ENCODE data around the gene CATSPERB. TPM values are rescaled to one million over a fixed set of nuclear protein-coding genes. Genes with fewer than 3 reads are reported as not detected.
"Not testable (repeated sequence)": the region's sequence is repeated elsewhere in the genome, so short reads cannot be mapped to it uniquely, and the experiment has no call there.

Gene CATSPERB
- total RNA-seq, 5 donors from 2014 or later (not counting 1 experiment from before 2014, with no cell fraction given): 2.5 to 6.2 (median 4.0) TPM

DNA sequence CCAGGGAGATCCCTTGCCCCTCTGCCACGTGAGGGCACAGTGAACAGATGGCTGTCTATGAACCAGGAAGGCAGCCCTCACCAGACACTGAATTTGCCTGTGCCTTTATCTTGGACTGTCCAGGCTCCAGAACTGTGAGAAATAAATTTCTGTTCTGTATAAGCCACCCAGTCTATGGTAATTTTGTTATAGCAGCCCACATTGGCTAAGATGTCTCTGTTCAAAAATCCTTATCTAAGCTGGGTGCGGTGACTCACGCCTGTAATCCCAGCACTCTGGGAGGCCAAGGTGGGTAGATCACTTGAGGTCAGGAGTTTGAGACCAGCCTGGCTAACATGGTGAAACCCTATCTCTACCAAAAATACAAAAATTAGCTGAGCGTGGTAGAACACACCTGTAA, 44.5 kb downstream of the CATSPERB start:
- DNase-seq; H3K36me3 ChIP-seq (ENCODE audit: control insufficient read depth in 2 of 2, extremely low read depth in 1 of 2, insufficient read depth in 1 of 2, low read length in 1 of 2); H3K4me1 Mint-ChIP-seq; H3K27me3 Mint-ChIP-seq; H3K27ac Mint-ChIP-seq; H3K27me3 ChIP-seq (replicated peaks in 1 of 2; ENCODE audit: control insufficient read depth in 2 of 2, extremely low read depth in 1 of 2, insufficient read depth in 2 of 2, low read length in 1 of 2); CTCF ChIA-PET; ATAC-seq (replicated peaks in 1 of 4); H3K9me3 Mint-ChIP-seq; H3K4me3 ChIP-seq (ENCODE audit: control insufficient read depth in 1 of 2, extremely low read depth in 1 of 2, low read length in 1 of 2); H3K4me1 ChIP-seq (ENCODE audit: control insufficient read depth in 1 of 2, extremely low read depth in 1 of 2, insufficient read depth in 2 of 2, low read length in 2 of 2); H3K9me3 ChIP-seq; H3K27ac ChIP-seq (ENCODE audit: low read length); H3K4me3 Mint-ChIP-seq; POLR2A ChIA-PET: not testable (repeated sequence)
- 57% methylated on average over 1 of the region's 4 CpGs for WGBS (ENCODE audit: insufficient coverage)
- H3K36me3 Mint-ChIP-seq: peaks cover 12% of the 10 kb centered on the region

- POLR2A ChIA-PET: no interaction called here
- no peak overlapping the region for H3K27ac ChIP-seq (ENCODE audit: low read length)
- peaks cover 0 to 6% (median 0%) of the 10 kb centered on the region in 3 donors for H3K4me1 Mint-ChIP-seq
- H3K27ac Mint-ChIP-seq: no peak overlapping the region
- H3K36me3 Mint-ChIP-seq: peaks cover 3% of the 10 kb centered on the region
- H3K9me3 Mint-ChIP-seq: peaks cover 3 to 4% (median 3%) of the 10 kb centered on the region in 3 donors
- H3K36me3 ChIP-seq (ENCODE audit: control insufficient read depth in 2 of 2, extremely low read depth in 1 of 2, insufficient read depth in 1 of 2, low read length in 1 of 2): no peaks in the 10 kb centered on the region
- H3K4me3 ChIP-seq (ENCODE audit: control insufficient read depth in 1 of 2, extremely low read depth in 1 of 2, low read length in 1 of 2): no peak overlapping the region
- no peaks in the 10 kb centered on the region for H3K27me3 ChIP-seq (replicated peaks in 1 of 2; ENCODE audit: control insufficient read depth in 2 of 2, extremely low read depth in 1 of 2, insufficient read depth in 2 of 2, low read length in 1 of 2)
- no peaks in the 10 kb centered on the region for H3K4me1 ChIP-seq (ENCODE audit: control insufficient read depth in 1 of 2, extremely low read depth in 1 of 2, insufficient read depth in 2 of 2, low read length in 2 of 2)
- H3K4me3 Mint-ChIP-seq: no peak overlapping the region
- no peak for DNase-seq
- no peaks in the 10 kb centered on the region for H3K27me3 Mint-ChIP-seq
- ATAC-seq (replicated peaks in 1 of 4): no peak
- H3K9me3 ChIP-seq: no peaks in the 10 kb centered on the region
- CTCF ChIA-PET: no interaction called here
- WGBS (ENCODE audit: insufficient coverage): 40% methylated on average over 1 of the region's 1 CpG
These were observed 46.3 kb downstream of the CATSPERB start for GRCh38 chr14:91685600-91685999.

DNA sequence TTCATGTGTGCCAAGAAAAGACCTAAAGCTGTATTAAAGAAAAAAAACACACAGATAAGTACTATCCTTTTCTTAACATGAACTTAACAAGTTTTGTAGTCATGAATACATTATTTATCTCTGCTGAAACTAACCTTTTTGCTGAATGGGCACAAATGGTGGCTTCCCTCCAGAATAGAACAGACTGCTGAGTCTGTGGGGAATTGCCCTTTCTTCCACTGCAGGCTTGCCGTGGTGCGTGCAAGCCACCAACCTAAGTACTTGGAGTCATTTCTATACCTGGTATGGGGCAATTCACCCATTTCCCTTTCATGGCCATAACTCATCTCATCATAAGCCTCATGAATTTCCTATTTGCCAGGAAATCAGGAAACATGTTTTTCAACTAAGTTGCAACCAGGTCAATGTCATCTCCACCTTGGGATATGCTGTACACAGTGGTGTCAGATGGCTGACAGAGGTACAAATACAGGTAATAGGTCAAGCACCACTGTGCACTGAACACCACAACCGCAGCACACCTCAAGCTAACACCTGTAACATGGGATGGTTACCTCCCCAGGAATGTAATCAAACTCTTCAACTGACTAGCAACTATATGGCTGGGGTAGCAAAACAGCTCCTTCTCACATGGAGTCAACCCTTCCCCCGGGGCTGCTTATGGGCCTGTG, 49.9 kb downstream of the CATSPERB start:
- no peaks in the 10 kb centered on the region for H3K27me3 Mint-ChIP-seq
- CTCF ChIA-PET: interaction anchor here in 1 of 2 donors (0.6 kb wide), 1 partner anchor 34 kb away, joined by 10 read pairs; no protein-coding TSS in a partner anchor
- ATAC-seq (replicated peaks in 1 of 4): no peak

DNA sequence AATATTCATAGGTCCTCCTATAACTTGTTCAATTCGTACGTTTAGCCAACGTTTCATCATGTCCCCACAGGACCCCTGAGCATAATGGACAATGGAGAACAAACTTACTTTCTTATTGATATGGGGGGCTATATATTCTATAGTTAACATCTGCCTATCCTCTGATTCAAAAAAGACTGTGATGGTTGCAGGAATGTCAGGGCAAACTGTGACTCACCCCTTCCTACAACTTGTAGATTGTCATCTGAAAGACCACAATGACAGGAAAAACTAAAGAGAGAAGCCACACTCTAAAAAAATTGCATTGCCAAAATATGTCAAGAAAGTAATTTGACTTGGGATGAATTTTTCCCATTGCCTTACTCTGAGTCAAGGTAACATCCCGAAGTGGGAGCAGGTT, 50.8 kb downstream of the CATSPERB start:
- H3K27me3 Mint-ChIP-seq: no peaks in the 10 kb centered on the region
- WGBS (ENCODE audit: insufficient coverage): no CpG with 5 or more reads among the region's 4 CpGs
- Histone ChIP-seq H3K36me3 (ENCODE audit: control insufficient read depth in 2 of 2, extremely low read depth in 1 of 2, insufficient read depth in 1 of 2, low read length in 1 of 2) (no peaks in the 10 kb centered on the region), H3K4me3 (ENCODE audit: control insufficient read depth in 1 of 2, extremely low read depth in 1 of 2, low read length in 1 of 2) (no peak overlapping the region), H3K4me1 (ENCODE audit: control insufficient read depth in 1 of 2, extremely low read depth in 1 of 2, insufficient read depth in 2 of 2, low read length in 2 of 2) (no peaks in the 10 kb centered on the region), H3K27ac (ENCODE audit: low read length) (no peak overlapping the region), H3K9me3 (no peaks in the 10 kb centered on the region), H3K27me3 (replicated peaks in 1 of 2; ENCODE audit: control insufficient read depth in 2 of 2, extremely low read depth in 1 of 2, insufficient read depth in 2 of 2, low read length in 1 of 2) (no peaks in the 10 kb centered on the region)
- ATAC-seq (replicated peaks in 1 of 4): no peak
- H3K9me3 Mint-ChIP-seq: peaks cover 3 to 14% (median 8%) of the 10 kb centered on the region in 3 donors
- ChIA-PET POLR2A (no interaction called here), CTCF (no interaction called here)
- H3K4me1 Mint-ChIP-seq: peaks cover 0 to 6% (median 0%) of the 10 kb centered on the region in 3 donors
- peaks cover 5% of the 10 kb centered on the region for H3K36me3 Mint-ChIP-seq
- H3K4me3 Mint-ChIP-seq: no peak overlapping the region
- DNase-seq: no peak
- no peak overlapping the region for H3K27ac Mint-ChIP-seq

More for the DNA sequence above, 49.9 kb downstream of the CATSPERB start:
- no peaks in the 10 kb centered on the region for H3K9me3 ChIP-seq
- Mint-ChIP-seq H3K4me1 (peaks cover 0 to 6% (median 0%) of the 10 kb centered on the region in 3 donors), H3K9me3 (peaks cover 3 to 12% (median 7%) of the 10 kb centered on the region in 3 donors), H3K36me3 (peaks cover 3% of the 10 kb centered on the region), H3K27ac (no peak overlapping the region), H3K4me3 (no peak overlapping the region)
- H3K36me3 ChIP-seq (ENCODE audit: control insufficient read depth in 2 of 2, extremely low read depth in 1 of 2, insufficient read depth in 1 of 2, low read length in 1 of 2): no peaks in the 10 kb centered on the region
- H3K4me1 ChIP-seq (ENCODE audit: control insufficient read depth in 1 of 2, extremely low read depth in 1 of 2, insufficient read depth in 2 of 2, low read length in 2 of 2): no peaks in the 10 kb centered on the region
- no peaks in the 10 kb centered on the region for H3K27me3 ChIP-seq (replicated peaks in 1 of 2; ENCODE audit: control insufficient read depth in 2 of 2, extremely low read depth in 1 of 2, insufficient read depth in 2 of 2, low read length in 1 of 2)
- POLR2A ChIA-PET: no interaction called here
- no peak for DNase-seq
- H3K4me3 ChIP-seq (ENCODE audit: control insufficient read depth in 1 of 2, extremely low read depth in 1 of 2, low read length in 1 of 2): no peak overlapping the region
- WGBS (ENCODE audit: insufficient coverage): 79% methylated on average over 2 of the region's 4 CpGs
- H3K27ac ChIP-seq (ENCODE audit: low read length): no peak overlapping the region

GRCh38 chr14:91679273-91679672, 52.6 kb downstream of the CATSPERB start:
- Mint-ChIP-seq H3K36me3 (peaks cover 5% of the 10 kb centered on the region), H3K27me3 (no peaks in the 10 kb centered on the region), H3K9me3 (peaks cover 3 to 14% (median 8%) of the 10 kb centered on the region in 3 donors), H3K4me1 (peaks cover 0 to 6% (median 0%) of the 10 kb centered on the region in 3 donors), H3K27ac (no peak overlapping the region), H3K4me3 (no peak overlapping the region)
- Histone ChIP-seq H3K4me1 (ENCODE audit: control insufficient read depth in 1 of 2, extremely low read depth in 1 of 2, insufficient read depth in 2 of 2, low read length in 2 of 2) (no peaks in the 10 kb centered on the region), H3K27me3 (replicated peaks in 1 of 2; ENCODE audit: control insufficient read depth in 2 of 2, extremely low read depth in 1 of 2, insufficient read depth in 2 of 2, low read length in 1 of 2) (no peaks in the 10 kb centered on the region), H3K4me3 (ENCODE audit: control insufficient read depth in 1 of 2, extremely low read depth in 1 of 2, low read length in 1 of 2) (no peak overlapping the region), H3K9me3 (no peaks in the 10 kb centered on the region), H3K36me3 (ENCODE audit: control insufficient read depth in 2 of 2, extremely low read depth in 1 of 2, insufficient read depth in 1 of 2, low read length in 1 of 2) (no peaks in the 10 kb centered on the region), H3K27ac (ENCODE audit: low read length) (no peak overlapping the region)
- DNase-seq (no peak), ATAC-seq (replicated peaks in 1 of 4) (no peak)
- ChIA-PET CTCF (no interaction called here), POLR2A (no interaction called here)

DNA sequence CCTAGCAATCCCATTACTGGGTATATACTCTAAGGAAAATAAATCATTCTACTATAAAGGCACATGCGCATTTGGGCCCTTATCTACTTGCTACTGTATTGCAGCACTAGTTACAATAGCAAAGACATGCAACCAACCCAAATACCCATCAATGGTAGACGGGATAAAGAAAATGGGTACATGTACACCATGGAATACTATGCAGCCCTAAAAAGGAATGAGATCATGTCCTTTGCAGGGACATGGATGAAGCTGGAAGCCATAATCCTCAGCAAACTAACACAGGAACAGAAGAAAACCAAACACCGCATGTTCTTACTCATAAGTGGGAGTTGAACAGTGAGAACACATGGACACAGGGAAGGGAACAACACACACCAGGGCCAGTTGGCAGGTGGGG, 54.2 kb downstream of the CATSPERB start:
- H3K27me3 Mint-ChIP-seq; H3K4me3 Mint-ChIP-seq; H3K27me3 ChIP-seq (replicated peaks in 1 of 2; ENCODE audit: control insufficient read depth in 2 of 2, extremely low read depth in 1 of 2, insufficient read depth in 2 of 2, low read length in 1 of 2); H3K27ac Mint-ChIP-seq; CTCF ChIA-PET; H3K9me3 ChIP-seq; H3K36me3 Mint-ChIP-seq; H3K27ac ChIP-seq (ENCODE audit: low read length); DNase-seq; H3K36me3 ChIP-seq (ENCODE audit: control insufficient read depth in 2 of 2, extremely low read depth in 1 of 2, insufficient read depth in 1 of 2, low read length in 1 of 2); POLR2A ChIA-PET; H3K4me3 ChIP-seq (ENCODE audit: control insufficient read depth in 1 of 2, extremely low read depth in 1 of 2, low read length in 1 of 2); H3K4me1 Mint-ChIP-seq; H3K4me1 ChIP-seq (ENCODE audit: control insufficient read depth in 1 of 2, extremely low read depth in 1 of 2, insufficient read depth in 2 of 2, low read length in 2 of 2); ATAC-seq (replicated peaks in 1 of 4): not testable (repeated sequence)
- H3K9me3 Mint-ChIP-seq: peaks cover 3 to 14% (median 8%) of the 10 kb centered on the region in 3 donors
- no CpG with 5 or more reads among the region's 3 CpGs for WGBS (ENCODE audit: insufficient coverage)

Measured in T-cell (primary cell).